GM19455 (cell line): ENCODE results near the gene ABLIM2.

Experiments used
- ATAC-seq: cut with Tn5 transposase; IDR thresholded peaks from one replicate; pipeline ENCODE4 v1.9.1; 2021; ENCODE audit not compliant: unreplicated experiment

ABLIM2 gene

GRCh38 chr4:8073206-8073863 is 85.3 kb downstream of the ABLIM2 start:
- no peak for ATAC-seq

- no peak for ATAC-seq
Measured at GRCh38 chr4:8072235-8072968, 86.2 kb downstream of the ABLIM2 start.

- ATAC-seq: no peak
Measured at GRCh38 chr4:8071766-8072165, 86.8 kb downstream of the ABLIM2 start.

GRCh38 chr4:8070736-8071718 is 87.6 kb downstream of the ABLIM2 start:
- ATAC-seq: no peak

GRCh38 chr4:8069102-8069752 is 89.4 kb downstream of the ABLIM2 start:
- no peak for ATAC-seq

GRCh38 chr4:8067945-8068896 is 90.4 kb downstream of the ABLIM2 start:
- ATAC-seq: no peak

- ATAC-seq: no peak
Measured at GRCh38 chr4:8067274-8067936, 91.2 kb downstream of the ABLIM2 start.

- no peak for ATAC-seq
Measured at GRCh38 chr4:8066336-8066931, 92.2 kb downstream of the ABLIM2 start.

- no peak for ATAC-seq
Measured at GRCh38 chr4:8063974-8064563, 94.5 kb downstream of the ABLIM2 start.

GRCh38 chr4:8061573-8061972 is 97.0 kb downstream of the ABLIM2 start:
- ATAC-seq: no peak

- ATAC-seq: no peak
Measured at GRCh38 chr4:8061145-8061544, 97.5 kb downstream of the ABLIM2 start.

- ATAC-seq: no peak
Measured at GRCh38 chr4:8060632-8061031, 98.0 kb downstream of the ABLIM2 start.

- no peak for ATAC-seq
Measured at GRCh38 chr4:8058031-8058479, 100.6 kb downstream of the ABLIM2 start.

GRCh38 chr4:8055206-8055605 is 103.4 kb downstream of the ABLIM2 start:
- ATAC-seq: no peak

GRCh38 chr4:8053688-8054449 is 104.7 kb downstream of the ABLIM2 start:
- ATAC-seq: no peak

- no peak for ATAC-seq
Measured at GRCh38 chr4:8052160-8052691, 106.4 kb downstream of the ABLIM2 start.

GRCh38 chr4:8051644-8052043 is 107.0 kb downstream of the ABLIM2 start:
- no peak for ATAC-seq
